Activated CD4-positive, alpha-beta T cell treated with anti-CD3 and anti-CD28 coated beads, Interleukin-2, amount 50 U/mL, for 24 hours (primary cell): ENCODE measurements around the gene SLC16A6.
"Not testable (repeated sequence)": the region's sequence is repeated elsewhere in the genome, so short reads cannot be mapped to it uniquely, and the experiment has no call there.

Experiments used
- DNase-seq, 2 donors: peaks; one replicate each; pipeline ENCODE4 v3.0.0-alpha.2; 2020; ENCODE audit warnings: low read depth in 1 of 2, low spot score in 1 of 2

SLC16A6 gene

GRCh38 chr17:68221786-68222185 lies 69.1 kb downstream of the SLC16A6 start:
- no peak for DNase-seq

GRCh38 chr17:68220786-68221185 lies 70.1 kb downstream of the SLC16A6 start:
- not testable (repeated sequence) for DNase-seq

GRCh38 chr17:68220186-68220585 lies 70.7 kb downstream of the SLC16A6 start:
- DNase-seq: not testable (repeated sequence)

DNA sequence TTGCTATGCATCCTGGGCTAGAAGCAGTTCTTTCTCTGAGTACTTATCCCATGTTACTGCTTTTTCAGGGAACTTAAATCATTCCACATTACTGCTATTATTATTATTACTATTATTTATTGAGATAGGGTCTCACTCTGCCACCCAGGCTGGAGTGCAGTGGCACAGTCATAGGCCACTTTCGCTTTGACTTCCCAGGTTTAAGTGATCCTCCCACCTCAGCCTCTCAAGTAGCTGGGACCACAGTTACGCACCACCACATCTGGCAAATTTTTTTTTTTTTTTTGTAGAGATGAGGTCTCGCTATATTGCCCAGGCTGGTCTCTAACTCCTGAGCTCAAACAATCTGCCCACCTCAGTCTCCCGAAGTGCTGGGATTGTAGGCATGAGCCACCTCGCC lies 71.5 kb downstream of the SLC16A6 start:
- DNase-seq: not testable (repeated sequence)
